Testis (tissue), 2 donors: Measurements from ENCODE around the gene SPDYE6.

Experiments
- POLR2A ChIP-seq: fragments of 450-650 bp; IDR thresholded peaks from one replicate; pipeline ENCODE4 v1.6.1; 2017; ENCODE audit warnings: antibody characterized with exemption, mild to moderate bottlenecking, moderate library complexity
- TF ChIP-seq, protein P1 (sequence below), 3 experiments: fragments of 450-650 bp in 2 of 3; fragments of 200-600 bp in 1 of 3; sonication (generic) in 1 of 3; IDR thresholded peaks; one replicate each; pipeline ENCODE4 v1.5.1; 2016 to 2019; ENCODE audit warnings: antibody characterized with exemption in 3 of 3, mild to moderate bottlenecking in 2 of 3, moderate library complexity in 1 of 3

GRCh38 chr7:102400360-102400759, 44.1 kb upstream of the SPDYE6 start:
- TF ChIP-seq, protein P1, sequence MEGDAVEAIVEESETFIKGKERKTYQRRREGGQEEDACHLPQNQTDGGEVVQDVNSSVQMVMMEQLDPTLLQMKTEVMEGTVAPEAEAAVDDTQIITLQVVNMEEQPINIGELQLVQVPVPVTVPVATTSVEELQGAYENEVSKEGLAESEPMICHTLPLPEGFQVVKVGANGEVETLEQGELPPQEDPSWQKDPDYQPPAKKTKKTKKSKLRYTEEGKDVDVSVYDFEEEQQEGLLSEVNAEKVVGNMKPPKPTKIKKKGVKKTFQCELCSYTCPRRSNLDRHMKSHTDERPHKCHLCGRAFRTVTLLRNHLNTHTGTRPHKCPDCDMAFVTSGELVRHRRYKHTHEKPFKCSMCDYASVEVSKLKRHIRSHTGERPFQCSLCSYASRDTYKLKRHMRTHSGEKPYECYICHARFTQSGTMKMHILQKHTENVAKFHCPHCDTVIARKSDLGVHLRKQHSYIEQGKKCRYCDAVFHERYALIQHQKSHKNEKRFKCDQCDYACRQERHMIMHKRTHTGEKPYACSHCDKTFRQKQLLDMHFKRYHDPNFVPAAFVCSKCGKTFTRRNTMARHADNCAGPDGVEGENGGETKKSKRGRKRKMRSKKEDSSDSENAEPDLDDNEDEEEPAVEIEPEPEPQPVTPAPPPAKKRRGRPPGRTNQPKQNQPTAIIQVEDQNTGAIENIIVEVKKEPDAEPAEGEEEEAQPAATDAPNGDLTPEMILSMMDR (IDR thresholded peaks at IDR 0.05), result no peak
- no peak for TF ChIP-seq POLR2A
